SIG-M5 treated with dmso at 0.1 percent for 504 hours (cell line): ENCODE data around the gene MYO1H.
A peak's percentile ranks its signal among the peaks of the same experiment; 100 is the strongest.
"Not testable (repeated sequence)": the region's sequence is repeated elsewhere in the genome, so short reads cannot be mapped to it uniquely, and the experiment has no call there.

Experiments
- DNase-seq: peaks from one replicate; lab custom pipeline; 2025; ENCODE audit not compliant: unreplicated experiment; lab: John Stamatoyannopoulos, UW

The MYO1H gene

GRCh38 chr12:109345428-109345827, 2.3 kb upstream of the MYO1H start:
- DNase-seq: no peak

GRCh38 chr12:109346920-109347319, 780 bp upstream of the MYO1H start:
- DNase-seq: no peak

- no peak for DNase-seq
These were observed 4.5 kb downstream of the MYO1H start for GRCh38 chr12:109352184-109352583.

- no peak for DNase-seq
These were observed 8.9 kb downstream of the MYO1H start for GRCh38 chr12:109356577-109356976.

- DNase-seq: no peak
These were observed 9.3 kb downstream of the MYO1H start for GRCh38 chr12:109357032-109357431.

DNA sequence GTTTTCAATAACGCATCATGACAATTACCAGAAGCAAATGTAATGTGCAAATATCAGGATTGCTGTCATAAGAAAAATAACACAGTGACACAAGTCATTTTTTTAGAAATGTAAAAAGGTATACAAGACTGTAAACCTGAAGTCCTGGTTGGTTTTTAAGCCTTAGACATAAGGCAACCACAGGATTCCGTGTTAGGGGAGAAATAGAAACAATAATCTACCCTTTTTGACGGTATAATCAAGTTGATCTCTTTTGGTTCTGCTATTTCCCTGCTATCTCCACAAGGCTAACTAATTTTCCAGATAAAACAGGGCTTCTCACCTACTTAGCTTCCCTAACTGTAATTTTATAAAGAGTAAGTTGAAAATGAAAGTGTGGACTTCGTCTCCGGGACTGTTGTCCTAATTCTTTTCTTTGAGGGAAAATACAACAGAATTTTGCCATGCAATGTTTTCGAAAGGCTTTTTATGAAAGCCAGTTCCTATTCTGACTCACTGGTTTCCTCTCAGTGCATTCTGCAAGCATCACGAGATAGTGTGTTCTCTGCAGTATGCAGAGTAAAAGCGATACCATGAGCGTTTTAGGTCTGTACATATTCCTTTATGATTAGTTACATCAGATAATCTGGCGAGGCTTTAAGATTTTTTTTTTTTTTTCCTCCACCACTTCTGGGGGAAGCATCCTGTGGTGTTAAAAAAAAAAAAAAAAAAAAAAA, 10.6 kb downstream of the MYO1H start:
- DNase-seq: peak; percentile 33

DNA sequence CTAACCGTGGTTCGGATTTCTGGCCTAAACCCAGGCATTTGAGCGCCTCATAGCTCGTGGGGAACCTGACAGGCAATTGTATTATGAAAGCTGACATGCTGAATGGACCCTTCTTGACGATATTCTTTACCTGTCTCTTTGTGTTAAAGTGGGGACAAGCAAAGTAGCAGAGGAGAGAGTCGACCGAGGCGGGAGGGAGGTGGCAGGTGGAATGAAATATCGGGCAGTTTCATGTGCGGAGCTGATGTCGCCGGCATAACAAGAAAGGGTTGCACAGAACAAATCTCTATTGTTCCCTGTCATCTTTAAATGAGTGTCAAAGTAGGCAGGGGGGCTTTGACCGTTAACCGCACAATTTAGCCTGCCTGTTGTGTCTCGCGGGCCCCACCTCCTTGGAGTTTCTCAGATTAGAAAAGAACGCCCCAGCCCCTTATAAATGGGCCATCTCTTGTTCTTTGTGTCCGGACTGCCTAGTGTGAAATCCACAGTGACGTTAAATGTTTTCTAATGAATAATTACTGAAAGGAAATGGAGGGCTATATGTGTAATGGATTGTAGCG, 11.5 kb downstream of the MYO1H start:
- no peak for DNase-seq

DNA sequence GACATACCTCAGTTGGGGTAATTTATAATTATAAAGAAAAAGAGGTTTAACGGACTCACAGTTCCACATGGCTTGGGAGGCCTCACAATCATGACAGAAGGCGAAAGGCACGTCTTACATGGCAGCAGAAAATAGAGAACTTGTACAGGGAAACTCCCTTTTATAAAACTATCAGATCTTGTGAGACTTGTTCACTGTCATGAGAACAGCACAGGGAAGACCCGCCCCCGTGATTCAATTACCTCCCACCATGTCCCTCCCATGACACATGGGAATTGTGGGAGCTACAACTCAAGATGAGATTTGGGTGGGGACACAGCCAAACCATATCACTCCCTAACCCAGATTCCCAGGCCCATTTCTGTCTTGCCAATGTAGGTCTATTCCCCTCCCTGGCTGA, 22.1 kb downstream of the MYO1H start:
- no peak for DNase-seq

GRCh38 chr12:109377139-109377685, 29.5 kb downstream of the MYO1H start:
- DNase-seq: no peak

GRCh38 chr12:109378569-109378968, 30.9 kb downstream of the MYO1H start:
- DNase-seq: no peak

- DNase-seq: no peak
These were observed 34.3 kb downstream of the MYO1H start for GRCh38 chr12:109382031-109382430.

DNA sequence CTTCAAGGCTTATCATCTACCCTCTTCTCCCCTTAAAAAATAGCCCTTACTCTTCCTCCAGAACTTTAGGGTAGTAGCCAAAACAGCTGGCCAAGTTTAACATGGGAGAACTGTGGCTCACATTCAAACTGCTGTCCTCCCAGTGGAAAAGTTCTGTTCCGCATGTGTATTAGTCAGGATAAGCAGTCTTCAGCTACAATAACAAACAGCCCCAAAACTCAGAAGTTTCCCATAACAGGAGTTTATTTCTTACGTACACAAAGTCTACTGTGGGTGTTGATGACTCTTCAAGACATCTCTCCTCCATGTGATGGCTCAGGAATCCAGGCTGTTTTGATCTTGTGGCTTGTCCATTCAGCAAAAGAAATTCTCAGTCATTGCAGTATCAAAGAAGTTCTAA, 35.5 kb downstream of the MYO1H start:
- no peak for DNase-seq

DNA sequence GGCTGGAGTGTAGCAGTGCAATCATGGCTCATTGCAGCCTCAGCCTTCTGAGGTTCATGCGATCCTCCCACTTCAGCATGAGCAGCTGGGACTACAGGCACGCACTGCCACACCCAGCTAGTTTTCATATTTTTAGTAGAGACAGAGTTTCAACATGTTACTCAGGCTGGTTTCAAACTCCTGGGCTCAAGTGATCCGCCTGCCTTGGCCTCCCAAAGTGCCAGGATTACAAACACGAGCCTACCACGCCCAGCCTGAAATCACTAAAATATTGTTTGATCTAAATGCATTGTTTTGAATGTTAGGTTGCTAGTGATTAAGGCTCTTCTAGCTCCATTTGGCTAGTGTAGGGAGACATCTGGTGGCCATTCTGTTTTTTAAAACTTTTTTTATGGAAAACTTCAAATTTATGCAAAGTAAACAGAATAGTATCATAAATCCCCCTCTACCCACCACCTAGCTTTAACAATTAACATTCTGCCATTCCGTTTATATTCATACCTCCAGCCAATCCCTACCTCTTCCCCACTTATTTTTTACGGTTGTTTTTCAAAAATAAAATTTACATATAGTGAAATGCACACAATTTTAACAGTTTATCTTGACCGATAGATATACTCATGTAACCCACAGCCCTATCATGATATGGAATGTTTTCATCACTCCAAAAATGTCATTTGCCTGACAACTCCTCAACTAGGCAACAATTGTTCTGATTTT, 37.8 kb downstream of the MYO1H start:
- DNase-seq: peak; percentile 62

DNA sequence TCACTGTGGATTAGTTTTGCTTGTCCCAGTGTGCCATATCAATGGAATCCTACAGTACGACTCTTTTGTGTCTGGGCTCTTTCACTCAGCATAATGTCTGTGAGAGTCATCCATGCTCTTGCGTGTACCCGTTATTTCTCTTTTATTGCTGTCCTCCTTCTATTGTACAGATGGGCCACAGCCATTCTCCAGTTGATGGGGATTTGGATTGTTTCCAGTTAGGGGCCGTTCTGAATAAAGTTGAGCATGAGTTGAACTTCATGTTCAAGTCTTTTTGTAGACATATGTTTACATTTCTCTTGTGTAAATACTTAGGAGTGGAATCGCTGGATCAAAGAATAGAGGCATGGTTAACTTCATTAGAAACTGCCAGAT, 38.3 kb downstream of the MYO1H start:
- DNase-seq: no peak

- DNase-seq: peak; percentile 70
These were observed 39.9 kb downstream of the MYO1H start for GRCh38 chr12:109387425-109388166.

DNA sequence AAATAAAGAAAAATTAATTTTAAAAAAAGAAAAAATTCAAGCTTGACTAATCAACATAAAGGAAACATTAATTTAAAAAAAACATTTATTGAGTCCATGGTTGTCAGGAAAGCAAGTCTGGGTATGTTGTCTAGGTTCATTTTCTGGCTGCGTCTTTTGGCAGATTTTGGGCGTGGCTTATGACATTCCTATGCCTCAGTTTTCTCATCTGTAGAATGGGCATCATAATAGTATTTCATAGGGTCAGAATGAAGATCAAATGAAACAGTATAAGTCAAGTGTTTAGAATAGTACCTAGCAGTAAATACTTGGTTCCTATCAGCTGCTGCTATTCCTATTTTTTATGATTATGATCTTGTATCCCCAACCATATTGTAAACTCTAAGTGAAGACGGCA, 40.5 kb downstream of the MYO1H start:
- DNase-seq: no peak

- no peak for DNase-seq
These were observed 41.4 kb downstream of the MYO1H start for GRCh38 chr12:109389146-109389545.

DNA sequence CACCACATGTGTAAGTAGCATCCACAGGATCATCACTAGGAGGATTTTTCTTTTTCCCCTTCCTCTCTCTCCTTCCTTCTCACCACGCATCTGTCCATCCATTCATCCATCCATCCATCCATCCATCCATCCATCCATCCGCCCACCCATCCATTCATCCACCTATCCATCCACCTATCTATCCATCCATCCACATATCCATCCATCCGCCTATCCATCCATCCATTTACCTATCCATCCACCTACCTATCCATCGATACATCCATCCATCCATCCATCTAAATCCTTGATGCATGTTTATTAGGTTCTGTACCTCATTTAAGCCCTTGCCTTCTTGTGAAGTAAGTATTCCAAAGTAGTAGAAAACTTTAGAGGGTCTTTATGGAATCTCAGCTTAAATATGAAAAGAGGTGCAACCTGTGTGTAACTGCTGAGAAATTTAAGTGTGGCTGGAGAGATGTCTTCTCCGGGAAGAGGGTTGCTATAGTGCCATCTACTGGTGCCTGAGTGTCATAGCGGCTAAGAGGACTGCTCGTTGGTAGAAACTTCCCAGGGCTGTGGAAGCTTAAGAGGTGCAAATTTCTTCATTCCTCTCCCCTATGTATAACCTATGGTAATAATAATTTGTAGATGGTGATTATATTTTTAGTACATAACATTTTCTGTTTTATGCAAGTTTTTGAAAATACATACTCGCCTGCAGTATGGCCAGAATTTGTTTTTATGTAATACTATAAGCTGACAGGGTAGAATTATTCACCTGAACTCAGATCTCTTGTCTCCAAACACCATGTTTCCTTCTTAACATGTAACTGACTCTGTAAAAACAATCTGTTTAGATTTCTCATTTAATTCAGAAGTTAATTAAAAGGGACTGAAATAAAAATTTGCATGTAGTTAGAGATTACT, 46.0 kb downstream of the MYO1H start:
- DNase-seq: peak; percentile 69

DNA sequence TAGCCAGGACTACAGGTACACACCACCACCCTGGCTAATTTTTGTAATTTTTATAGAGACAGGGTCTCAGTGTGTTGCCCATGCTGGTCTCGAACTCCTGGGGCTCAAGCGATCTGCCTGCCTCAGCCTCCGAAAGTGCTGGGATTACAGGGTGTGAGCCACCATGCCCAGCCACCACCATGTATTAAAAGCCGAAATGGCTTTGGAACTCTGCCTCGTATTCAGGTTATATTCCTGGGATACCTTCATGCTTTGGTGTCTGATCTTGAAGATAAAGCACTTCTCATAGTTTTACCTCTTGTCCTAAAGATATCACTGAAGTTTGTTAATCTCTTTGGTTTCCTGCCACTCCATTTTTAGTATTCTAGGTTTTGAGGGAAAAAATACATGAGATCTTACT, 47.2 kb downstream of the MYO1H start:
- no peak for DNase-seq

DNA sequence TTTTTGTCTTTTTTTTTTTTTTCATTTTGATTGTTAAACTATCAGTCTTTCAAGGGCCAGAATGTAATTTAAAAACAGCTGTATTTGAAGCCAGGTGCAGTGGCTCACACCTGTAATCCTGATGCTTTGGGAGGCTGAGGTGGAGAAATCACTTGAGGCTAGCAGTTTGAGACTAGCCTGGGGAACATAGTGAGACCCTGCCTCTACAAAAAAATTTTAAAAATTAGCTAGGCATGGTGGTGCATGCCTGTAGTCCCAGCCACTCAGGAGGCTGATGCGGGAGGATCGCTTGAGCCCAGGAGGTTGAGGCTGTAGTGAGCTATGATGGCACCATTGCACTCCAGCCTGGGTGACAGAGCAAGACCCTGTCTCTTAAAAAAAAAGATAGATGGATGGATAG, 57.1 kb downstream of the MYO1H start:
- not testable (repeated sequence) for DNase-seq
